Left ventricle myocardium inferior (tissue), 1 donor: Measurements from ENCODE around the gene RNF123. TPM values are rescaled to one million over a fixed set of nuclear protein-coding genes. Genes with fewer than 3 reads are reported as not detected.
"Not testable (repeated sequence)": the region's sequence is repeated elsewhere in the genome, so short reads cannot be mapped to it uniquely, and the experiment has no call there.

Experiments
- DNase-seq: peaks from one replicate; pipeline ENCODE4 v3.0.0-alpha.2; 2020
- H3K27ac ChIP-seq: fragments of 200-600 bp; replicated peaks from 2 replicates; pipeline ENCODE4 v1.8.0; 2021
- H3K27me3 ChIP-seq: fragments of 200-600 bp; 2 replicates; pipeline ENCODE4 v1.8.0; 2021; ENCODE audit warnings: low read depth
- H3K36me3 ChIP-seq: fragments of 200-600 bp; 2 replicates; pipeline ENCODE4 v1.8.0; 2021
- H3K4me1 ChIP-seq: fragments of 200-600 bp; 2 replicates; pipeline ENCODE4 v1.8.0; 2021
- H3K4me3 ChIP-seq: fragments of 200-600 bp; 2 replicates; pipeline ENCODE4 v1.8.0; 2021; ENCODE audit warnings: mild to moderate bottlenecking, moderate library complexity
- H3K9me3 ChIP-seq: fragments of 200-600 bp; replicated peaks from 2 replicates; pipeline ENCODE4 v1.8.0; 2021
- intact Hi-C: fragments of 100-400 bp; cut with micrococcal nuclease; formaldehyde crosslinking; loops from one replicate; pipeline ENCODE4 v1.11.0; 2022
- total RNA-seq: library from RNA; stranded (reverse); fragmentation: NEBNext Ultra II Directional; extraction: Animal tissue kit (Norgen Biotek cat#: 25700); gene quantifications from one replicate; pipeline ENCODE4 v1.2.1, GENCODE V29; 2021
- TF ChIP-seq, protein P1 (sequence below): fragments of 200-600 bp; IDR thresholded peaks from 2 replicates; pipeline ENCODE4 v1.8.0; 2021; ENCODE audit warnings: antibody characterized with exemption, mild to moderate bottlenecking, borderline replicate concordance
- donor health status: DM: no; HTN: yes; CAD: no; lungs with severe emphysema.

The RNF123 gene
- total RNA-seq, 1 donor from 2014 or later, result 48.6 TPM

DNA sequence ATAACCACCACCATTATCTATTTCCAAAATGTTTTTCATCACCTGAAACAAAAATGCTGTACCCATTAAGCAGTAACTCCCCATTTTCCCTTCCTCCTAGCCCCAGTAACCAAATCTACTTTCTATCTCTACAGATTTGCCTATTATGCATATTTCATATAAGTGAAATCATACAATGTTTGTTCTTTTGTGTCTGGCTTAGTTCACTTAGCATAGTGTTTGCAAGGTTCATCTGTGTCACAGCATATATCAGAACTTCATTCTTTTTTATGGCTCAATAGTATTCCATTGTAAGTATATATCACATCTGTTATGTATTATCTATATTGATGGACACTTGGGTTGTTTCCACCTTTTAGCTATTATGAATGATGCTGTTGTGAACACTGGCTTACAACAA lies 51.1 kb downstream of the RNF123 start:
- DNase-seq, result no peak
- H3K27me3 ChIP-seq, result no peaks in the 10 kb centered on the region
- no peaks in the 10 kb centered on the region for H3K4me1 ChIP-seq
- no peak overlapping the region for H3K27ac ChIP-seq
- intact Hi-C loops, result no loop called here
- H3K36me3 ChIP-seq, result peaks cover 39% of the 10 kb centered on the region
- no peaks in the 10 kb centered on the region for H3K9me3 ChIP-seq
- TF ChIP-seq, protein P1, sequence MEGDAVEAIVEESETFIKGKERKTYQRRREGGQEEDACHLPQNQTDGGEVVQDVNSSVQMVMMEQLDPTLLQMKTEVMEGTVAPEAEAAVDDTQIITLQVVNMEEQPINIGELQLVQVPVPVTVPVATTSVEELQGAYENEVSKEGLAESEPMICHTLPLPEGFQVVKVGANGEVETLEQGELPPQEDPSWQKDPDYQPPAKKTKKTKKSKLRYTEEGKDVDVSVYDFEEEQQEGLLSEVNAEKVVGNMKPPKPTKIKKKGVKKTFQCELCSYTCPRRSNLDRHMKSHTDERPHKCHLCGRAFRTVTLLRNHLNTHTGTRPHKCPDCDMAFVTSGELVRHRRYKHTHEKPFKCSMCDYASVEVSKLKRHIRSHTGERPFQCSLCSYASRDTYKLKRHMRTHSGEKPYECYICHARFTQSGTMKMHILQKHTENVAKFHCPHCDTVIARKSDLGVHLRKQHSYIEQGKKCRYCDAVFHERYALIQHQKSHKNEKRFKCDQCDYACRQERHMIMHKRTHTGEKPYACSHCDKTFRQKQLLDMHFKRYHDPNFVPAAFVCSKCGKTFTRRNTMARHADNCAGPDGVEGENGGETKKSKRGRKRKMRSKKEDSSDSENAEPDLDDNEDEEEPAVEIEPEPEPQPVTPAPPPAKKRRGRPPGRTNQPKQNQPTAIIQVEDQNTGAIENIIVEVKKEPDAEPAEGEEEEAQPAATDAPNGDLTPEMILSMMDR, result no peak
- H3K4me3 ChIP-seq, result no peak overlapping the region

DNA sequence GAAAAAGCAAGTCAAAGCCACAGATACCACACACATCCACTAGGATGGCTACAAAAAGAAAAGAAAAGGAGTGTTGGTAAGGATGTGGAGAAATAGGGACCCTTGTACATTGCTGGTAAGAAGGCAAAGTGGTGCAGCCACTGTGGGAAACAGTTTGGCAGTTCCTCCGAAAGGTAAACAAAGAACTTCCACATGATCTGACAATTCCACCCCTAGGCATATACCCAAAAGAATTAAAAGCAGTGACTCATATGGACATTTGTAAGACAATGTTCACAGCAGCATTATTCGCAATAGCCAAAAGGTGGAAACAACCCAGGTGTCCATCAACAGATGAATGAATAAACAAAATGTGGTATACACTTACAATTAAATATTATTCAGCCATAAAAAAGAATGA lies 56.6 kb downstream of the RNF123 start:
- Histone ChIP-seq H3K9me3 (no peaks in the 10 kb centered on the region), H3K27ac (no peak overlapping the region), H3K4me3 (no peak overlapping the region), H3K27me3 (no peaks in the 10 kb centered on the region), H3K4me1 (peaks cover 13% of the 10 kb centered on the region), H3K36me3 (peaks cover 18% of the 10 kb centered on the region)
- DNase-seq, result no peak
- intact Hi-C loops, result no loop called here
- TF ChIP-seq, protein P1, result no peak

DNA sequence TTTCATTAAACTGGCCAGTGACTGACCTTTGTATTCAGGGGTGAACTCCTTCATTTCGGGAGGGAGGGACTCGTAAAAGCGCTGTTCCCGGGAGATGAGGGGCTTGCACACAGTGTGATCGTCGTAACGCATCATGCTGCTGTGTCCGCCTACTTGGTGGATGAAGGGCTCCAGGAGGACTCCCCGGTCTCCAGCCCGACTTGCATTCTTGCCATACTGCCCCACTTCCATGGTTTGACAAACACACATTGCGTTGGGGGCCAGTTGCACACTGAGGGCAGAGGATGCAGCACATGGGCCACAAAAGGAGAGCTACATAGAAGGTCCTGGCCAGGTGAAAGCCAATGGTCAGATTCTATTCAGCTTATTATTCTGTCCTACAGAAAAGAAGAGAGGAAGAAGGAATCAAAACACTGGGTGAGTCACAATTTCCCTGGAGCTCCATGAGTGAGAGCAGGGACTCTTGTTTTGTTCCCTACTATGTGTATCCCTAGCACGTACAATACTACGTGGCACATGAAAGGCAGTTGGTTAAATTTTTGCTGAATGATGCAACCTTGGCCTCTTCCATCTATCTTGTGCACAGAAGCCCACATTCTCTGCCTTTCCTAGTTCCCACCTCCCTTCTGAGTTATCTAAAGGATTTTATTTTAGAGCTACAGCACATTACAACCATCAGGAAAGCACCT lies 58.6 kb downstream of the RNF123 start:
- no peaks in the 10 kb centered on the region for H3K9me3 ChIP-seq
- TF ChIP-seq, protein P1, result no peak
- intact Hi-C loops, result no loop called here
- H3K4me1 ChIP-seq, result peaks cover 15% of the 10 kb centered on the region
- H3K36me3 ChIP-seq, result peaks cover 16% of the 10 kb centered on the region
- H3K27me3 ChIP-seq, result no peaks in the 10 kb centered on the region
- H3K4me3 ChIP-seq, result no peak overlapping the region
- DNase-seq, result no peak
- H3K27ac ChIP-seq, result no peak overlapping the region

DNA sequence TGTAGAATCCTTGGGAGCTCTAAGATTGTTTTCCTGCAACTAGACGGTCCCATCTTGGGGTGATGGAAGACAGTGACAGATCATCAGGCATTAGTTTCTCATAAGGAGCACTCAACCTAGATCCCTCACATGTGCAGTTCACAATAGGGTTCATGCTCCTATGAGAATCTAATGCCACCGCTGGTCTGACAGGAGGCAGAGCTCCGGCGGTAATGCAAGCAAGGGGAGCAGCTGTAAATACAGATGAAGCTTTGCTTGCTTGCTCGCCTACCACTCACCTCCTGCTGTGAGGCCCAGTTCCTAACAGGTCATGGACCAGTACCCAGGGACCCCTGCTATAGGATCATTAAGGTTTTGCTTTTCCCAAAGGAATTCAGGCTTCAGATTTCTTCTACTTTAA lies 59.5 kb downstream of the RNF123 start:
- H3K27ac ChIP-seq, H3K4me3 ChIP-seq, H3K27me3 ChIP-seq, H3K9me3 ChIP-seq, DNase-seq, intact Hi-C loops: not testable (repeated sequence)
- Histone ChIP-seq H3K36me3 (peaks cover 16% of the 10 kb centered on the region), H3K4me1 (peaks cover 19% of the 10 kb centered on the region)

DNA sequence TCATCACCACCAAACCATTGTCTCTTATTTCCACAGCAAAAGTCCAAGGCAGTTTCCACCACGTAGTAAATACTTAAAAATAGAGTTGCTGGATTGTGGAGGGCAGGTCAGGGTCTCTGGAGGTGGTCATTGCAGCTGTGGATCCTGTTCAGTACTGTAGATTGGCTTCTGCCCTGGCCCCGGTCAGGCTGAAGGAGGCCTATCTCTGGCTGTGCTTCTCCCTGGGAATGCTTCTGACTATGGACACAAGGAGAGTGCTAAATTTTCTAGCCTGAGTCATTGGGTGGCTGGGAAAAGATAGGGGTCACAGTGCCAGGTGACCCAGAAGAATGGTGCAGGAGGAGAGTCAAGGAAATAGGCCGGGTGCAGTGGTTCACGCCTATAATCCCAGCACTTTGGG lies 60.7 kb downstream of the RNF123 start:
- Histone ChIP-seq H3K4me1 (peaks cover 28% of the 10 kb centered on the region), H3K36me3 (peaks cover 16% of the 10 kb centered on the region), H3K27me3 (no peaks in the 10 kb centered on the region), H3K4me3 (no peak overlapping the region), H3K9me3 (no peaks in the 10 kb centered on the region), H3K27ac (no peak overlapping the region)
- intact Hi-C loops, result no loop called here
- TF ChIP-seq, protein P1, result no peak
- DNase-seq, result no peak

DNA sequence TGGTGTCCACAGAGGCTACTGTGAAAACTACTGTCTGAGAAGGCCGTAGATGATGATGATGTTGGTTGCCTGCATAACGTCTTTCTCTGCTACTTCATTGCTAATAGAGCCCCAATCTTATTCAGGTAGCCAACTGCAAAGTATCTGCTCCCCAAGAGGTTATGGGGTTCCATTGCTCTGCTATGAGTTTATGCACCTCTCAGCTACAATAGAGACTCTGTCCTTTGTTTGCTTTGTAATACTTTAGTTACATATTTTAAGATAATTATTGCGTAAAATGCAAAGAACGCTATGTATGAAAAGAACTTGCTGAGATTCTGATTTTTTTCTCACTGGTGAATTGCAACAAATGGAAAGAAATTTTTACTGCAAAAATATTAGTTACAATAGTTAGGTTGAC lies 62.1 kb downstream of the RNF123 start:
- Histone ChIP-seq H3K27ac (no peak overlapping the region), H3K9me3 (no peaks in the 10 kb centered on the region), H3K4me3 (no peak overlapping the region), H3K27me3 (no peaks in the 10 kb centered on the region), H3K36me3 (peaks cover 11% of the 10 kb centered on the region), H3K4me1 (peaks cover 39% of the 10 kb centered on the region)
- intact Hi-C loops, result no loop called here
- TF ChIP-seq, protein P1, result no peak
- no peak for DNase-seq
